AG09309 (cell line): Measurements from ENCODE around the gene PDLIM5.

Experiments used
- DNase-seq: peaks from one replicate; pipeline ENCODE4 v3.0.0-alpha.2; 2010; ENCODE audit warnings: low read depth
- H3K4me3 ChIP-seq: 2 replicates; pipeline ENCODE4 v1.5.1; 2011; ENCODE audit warnings: mild to moderate bottlenecking, low read depth, low read length, moderate library complexity; ENCODE audit not compliant: control insufficient read depth
- TF ChIP-seq, protein P1 (sequence below): IDR thresholded peaks from 2 replicates; pipeline ENCODE4 v1.5.1; 2011; ENCODE audit warnings: mild to moderate bottlenecking, low read depth, low read length, inconsistent platforms; ENCODE audit not compliant: insufficient read depth, control insufficient read depth; ENCODE audit errors: missing control alignments

PDLIM5 gene

DNA sequence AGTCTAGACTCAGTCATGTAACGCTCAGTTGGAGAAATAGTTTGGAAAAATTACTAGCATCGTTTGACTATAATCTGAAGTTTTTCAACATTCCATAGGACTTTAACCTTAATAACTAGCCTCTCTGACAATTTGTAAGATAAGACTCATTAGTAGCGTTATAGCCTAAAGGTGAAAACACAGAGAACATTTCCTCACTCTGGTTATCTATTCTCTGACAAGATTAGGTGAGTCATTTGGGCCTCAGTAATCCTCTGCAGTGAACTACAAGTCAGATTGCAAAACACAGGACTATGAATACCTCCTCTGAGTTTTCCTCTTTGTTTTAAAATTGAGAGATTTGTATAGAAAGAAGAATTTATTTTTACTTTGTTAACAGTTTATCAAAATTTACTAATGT lies 31.8 kb upstream of the PDLIM5 start:
- TF ChIP-seq, protein P1, sequence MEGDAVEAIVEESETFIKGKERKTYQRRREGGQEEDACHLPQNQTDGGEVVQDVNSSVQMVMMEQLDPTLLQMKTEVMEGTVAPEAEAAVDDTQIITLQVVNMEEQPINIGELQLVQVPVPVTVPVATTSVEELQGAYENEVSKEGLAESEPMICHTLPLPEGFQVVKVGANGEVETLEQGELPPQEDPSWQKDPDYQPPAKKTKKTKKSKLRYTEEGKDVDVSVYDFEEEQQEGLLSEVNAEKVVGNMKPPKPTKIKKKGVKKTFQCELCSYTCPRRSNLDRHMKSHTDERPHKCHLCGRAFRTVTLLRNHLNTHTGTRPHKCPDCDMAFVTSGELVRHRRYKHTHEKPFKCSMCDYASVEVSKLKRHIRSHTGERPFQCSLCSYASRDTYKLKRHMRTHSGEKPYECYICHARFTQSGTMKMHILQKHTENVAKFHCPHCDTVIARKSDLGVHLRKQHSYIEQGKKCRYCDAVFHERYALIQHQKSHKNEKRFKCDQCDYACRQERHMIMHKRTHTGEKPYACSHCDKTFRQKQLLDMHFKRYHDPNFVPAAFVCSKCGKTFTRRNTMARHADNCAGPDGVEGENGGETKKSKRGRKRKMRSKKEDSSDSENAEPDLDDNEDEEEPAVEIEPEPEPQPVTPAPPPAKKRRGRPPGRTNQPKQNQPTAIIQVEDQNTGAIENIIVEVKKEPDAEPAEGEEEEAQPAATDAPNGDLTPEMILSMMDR = no peak
- no peak for DNase-seq
- H3K4me3 ChIP-seq = no peak overlapping the region

DNA sequence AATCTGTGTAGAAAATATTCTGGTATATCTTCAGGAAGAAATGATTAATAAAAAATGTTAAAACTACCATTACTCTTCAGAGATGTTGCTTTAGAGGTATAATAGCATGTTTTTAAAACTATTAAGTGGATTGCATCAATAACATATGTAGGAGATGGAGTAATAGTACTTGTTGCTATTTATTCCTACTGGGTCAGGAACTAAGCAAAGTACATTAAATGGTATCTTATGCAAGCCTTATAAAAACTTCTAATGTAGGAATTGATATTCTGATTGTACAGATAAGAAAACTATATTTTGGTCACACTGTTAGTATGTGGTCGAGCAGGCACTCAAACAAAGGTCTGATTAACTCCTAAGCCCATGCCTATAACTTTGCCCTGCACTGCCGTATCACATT lies 31.4 kb upstream of the PDLIM5 start:
- H3K4me3 ChIP-seq = no peak overlapping the region
- DNase-seq = no peak
- TF ChIP-seq, protein P1 = no peak

DNA sequence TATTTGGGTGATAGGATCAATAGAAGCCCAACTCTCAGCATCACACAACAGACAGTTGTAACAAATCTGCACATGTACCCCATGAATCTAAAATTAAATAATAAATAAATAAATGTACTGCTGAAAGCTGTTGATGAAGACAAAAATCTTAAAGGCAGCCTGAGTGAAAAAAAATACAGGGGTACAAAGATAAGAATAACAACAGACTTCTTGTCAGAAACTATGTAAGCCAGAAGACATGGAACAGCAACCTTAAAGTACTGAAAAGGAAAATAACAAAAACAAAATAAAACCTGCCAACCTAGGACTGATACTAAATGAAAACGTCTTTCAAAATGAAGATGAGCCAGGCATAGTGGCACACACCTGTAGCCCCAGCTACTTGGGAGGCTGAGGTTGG lies 25.0 kb upstream of the PDLIM5 start:
- DNase-seq = no peak
- TF ChIP-seq, protein P1 = no peak
- no peak overlapping the region for H3K4me3 ChIP-seq

GRCh38 chr4:94428884-94429283 lies 22.9 kb upstream of the PDLIM5 start:
- TF ChIP-seq, protein P1 = no peak
- no peak overlapping the region for H3K4me3 ChIP-seq
- no peak for DNase-seq

- TF ChIP-seq, protein P1 = no peak
- no peak for DNase-seq
- H3K4me3 ChIP-seq = no peak overlapping the region
Measured at GRCh38 chr4:94430406-94430805, 21.3 kb upstream of the PDLIM5 start.

- TF ChIP-seq, protein P1 = no peak
- DNase-seq = no peak
- H3K4me3 ChIP-seq = no peak overlapping the region
Measured at GRCh38 chr4:94431388-94431787, 20.4 kb upstream of the PDLIM5 start.

DNA sequence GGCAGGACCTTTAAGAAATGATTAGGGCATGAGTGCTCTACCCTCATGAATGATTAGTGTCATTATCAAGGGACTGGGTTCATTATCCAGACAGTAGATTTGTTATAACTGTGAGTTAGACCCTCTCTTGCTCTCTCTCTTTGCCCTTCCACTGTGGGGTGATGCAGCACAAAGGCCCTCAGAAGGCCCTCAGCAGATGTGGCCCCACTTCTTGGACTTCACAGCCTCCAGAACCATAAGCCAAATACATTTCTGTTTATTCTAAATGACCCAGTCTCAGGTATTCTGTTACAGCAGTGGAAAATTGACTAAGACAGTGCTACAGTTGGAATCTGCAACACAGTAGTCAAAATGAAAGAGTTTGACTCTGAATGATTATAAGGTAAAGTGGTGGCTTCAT lies 17.2 kb upstream of the PDLIM5 start:
- TF ChIP-seq, protein P1 = no peak
- no peak for DNase-seq
- H3K4me3 ChIP-seq = no peak overlapping the region
